ENCODE data around the gene FADS6.

The FADS6 gene, protein sequence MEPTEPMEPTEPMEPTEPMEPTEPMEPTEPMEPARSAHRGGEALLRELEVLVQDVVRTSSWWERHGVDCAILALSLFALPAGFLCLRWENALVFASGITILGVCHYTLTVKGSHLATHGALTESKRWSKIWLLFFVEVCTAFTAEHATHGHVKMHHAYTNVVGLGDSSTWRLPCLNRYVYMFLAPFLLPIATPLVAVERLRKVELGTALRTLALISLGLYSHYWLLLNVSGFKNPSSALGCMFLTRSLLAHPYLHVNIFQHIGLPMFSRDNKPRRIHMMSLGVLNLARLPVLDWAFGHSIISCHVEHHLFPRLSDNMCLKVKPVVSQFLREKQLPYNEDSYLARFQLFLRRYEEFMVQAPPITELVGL

DNA sequence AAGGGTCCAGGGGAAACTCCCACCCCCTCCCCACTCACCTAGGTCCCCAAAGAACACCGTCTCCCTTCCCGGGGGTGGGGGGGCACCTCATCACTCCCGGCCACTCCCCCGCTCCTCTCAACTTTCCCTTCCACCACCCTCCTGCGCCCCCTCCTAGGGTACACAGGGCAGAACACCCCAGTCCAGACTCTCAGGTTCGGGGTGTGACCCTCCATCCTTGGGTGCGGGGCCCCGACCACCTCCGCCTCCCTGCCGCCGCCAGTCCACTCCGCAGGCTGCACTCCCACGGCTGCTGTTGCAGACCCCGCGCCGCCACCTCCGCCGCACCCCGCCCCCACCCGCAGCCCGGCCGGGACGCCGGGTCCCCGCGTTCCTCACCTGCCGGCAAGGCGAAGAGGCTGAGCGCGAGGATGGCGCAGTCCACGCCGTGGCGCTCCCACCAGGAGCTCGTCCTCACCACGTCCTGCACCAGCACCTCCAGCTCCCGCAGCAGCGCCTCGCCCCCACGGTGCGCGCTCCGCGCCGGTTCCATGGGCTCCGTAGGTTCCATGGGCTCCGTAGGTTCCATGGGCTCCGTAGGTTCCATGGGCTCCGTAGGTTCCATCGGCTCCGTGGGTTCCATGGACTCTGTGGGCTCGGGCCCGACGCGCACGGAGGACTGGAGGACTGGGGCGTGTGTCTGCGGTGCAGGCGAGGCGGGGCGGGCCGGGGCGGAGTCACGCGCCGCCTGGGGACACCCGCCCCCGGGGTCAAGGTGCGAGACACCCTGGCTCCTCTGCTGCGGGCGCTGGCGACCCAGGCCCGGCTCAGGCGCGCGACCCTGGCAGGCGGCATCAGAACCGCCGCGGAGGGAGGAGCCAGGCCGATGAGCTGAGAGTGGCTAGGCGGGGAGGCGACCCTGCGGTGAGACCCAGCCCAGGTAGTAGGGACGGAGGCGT, at the start of gene FADS6:
Gene FADS6, minus strand, starts transcription at position 660 of the 938 bp plus-strand sequence. Its CDS starts 38 bp downstream, at position 622.
- DNase-seq (ENCODE audit: low read depth) = no peak

DNA sequence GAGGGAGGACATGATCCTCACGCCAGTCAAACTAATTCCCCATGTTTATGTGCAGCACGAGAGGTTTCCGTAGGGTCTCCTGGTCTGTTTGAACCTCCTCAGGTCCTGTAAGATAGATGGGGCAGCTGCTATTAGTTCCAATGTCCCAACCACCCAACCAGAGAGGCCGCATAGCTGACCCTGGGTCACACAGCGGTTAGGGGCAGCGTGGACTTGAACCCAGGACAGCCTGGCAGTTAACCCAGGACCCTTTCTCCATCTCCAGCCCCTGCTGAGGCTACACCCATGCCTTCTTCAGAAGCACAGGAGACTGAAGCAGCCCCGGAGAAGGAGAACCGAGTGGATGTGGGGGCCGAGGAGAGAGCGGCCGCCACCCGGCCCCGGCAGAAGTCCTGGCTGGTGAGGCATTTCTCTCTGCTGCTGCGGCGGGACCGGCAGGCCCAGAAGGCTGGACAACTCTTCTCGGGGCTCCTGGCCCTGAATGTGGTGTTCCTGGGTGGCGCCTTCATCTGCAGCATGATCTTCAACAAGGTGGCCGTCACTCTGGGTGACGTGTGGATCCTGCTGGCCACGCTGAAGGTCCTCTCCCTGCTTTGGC, 47.8 kb upstream of the FADS6 start:
- DNase-seq (ENCODE audit: low read depth) = no peak

DNA sequence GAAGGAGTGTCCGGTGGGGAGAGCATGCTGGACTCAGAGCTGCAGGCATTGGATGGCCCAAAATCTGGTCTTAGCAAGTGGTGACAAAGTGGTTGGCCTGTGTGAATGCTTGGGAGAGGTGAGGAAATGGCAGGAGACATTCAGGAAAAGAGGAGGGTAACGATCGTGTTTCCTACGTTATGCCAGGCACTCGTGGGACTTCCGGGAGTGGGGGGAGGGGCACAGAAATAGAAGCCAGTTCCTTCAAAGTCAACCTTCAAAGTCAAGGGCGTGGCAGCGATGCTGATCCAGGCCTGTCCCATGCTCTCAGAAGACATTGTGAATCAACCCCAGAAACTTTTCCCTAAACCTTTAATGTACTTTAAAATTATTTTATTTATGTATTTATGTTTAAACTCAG, 46.1 kb upstream of the FADS6 start:
- DNase-seq (ENCODE audit: low read depth) = no peak

DNA sequence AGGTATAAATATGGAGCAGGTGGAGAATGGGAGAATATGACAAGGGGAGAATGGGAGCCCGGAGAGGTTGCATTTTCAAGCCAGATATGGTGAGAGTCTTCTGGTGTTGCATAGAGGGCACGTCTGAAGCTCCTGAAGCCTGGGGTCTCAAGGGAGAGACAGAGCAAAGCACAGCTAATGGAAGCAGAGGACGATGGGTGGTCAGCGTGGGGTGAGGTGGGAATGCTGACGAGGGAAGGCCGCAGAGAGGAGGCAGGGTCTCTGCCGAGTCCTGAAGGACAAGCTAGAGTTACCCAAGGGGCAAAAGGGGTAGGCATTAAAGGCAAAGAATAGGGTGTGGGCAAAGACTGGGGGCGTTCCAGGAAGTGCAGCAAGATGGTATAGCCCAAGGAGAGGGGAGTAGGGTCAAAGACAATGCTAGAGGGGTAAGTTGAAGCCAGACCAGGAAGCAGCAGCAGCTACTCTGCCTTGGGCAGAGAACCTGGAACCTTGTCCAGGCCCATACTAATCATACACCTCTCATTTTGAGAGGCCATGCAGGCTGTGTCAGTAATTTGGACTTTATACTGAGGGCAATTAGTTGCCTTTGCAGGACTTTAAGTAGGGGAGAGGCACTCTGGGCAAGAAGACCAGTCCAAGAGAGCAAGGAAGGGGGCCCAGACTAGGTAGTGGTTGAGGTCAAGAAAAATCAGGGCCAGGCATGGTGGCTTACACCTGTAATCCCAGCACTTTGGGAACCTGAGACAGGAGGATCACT, 44.9 kb upstream of the FADS6 start:
- no peak for DNase-seq (ENCODE audit: low read depth)

DNA sequence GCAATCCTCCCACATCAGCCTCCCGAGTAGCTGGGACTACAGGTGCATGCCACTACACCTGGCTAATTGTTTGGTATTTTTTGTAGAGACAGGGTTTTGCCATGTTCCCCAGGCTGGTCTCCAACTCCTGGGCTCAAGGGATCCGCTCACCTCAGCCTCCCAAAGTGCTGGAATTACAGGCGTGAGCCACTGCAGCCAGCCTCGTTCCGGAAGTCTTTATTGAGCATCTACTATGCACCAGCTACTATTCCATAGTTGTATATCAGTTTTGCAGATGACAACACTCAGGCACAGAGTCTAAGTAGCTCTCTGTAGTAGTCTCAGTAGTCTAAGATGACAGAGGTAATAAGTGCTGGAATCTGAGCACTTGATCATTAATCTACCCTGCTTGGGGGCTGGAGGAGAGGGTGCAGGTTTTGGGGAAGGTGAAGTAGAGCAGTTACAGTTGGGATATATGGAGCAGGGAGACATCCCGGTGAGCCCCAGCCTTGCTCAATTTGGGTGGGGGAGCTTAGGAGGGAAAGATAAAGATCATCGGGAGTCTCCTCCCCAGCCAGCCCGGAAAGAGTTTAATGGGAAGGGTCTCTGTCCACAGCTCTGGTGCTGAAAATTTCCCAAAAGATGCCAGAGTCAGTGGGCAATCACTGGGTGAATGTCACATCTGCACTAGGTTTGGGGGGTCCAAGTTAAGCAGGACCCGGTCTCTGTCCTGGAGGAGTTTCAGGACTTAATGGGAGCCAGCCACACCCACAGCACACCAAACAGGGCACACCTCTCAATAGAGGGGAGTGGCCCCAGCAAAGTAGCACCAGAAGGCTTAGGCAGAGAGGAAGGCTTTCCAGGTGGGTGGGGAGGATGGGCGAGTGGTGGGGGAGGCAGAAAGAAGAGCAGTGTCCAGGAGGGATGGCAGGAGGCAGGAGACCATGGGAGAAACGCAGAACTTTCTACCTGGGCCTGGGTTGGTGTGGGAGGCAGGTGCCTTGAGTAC, 43.9 kb upstream of the FADS6 start:
- no peak for DNase-seq (ENCODE audit: low read depth)

DNA sequence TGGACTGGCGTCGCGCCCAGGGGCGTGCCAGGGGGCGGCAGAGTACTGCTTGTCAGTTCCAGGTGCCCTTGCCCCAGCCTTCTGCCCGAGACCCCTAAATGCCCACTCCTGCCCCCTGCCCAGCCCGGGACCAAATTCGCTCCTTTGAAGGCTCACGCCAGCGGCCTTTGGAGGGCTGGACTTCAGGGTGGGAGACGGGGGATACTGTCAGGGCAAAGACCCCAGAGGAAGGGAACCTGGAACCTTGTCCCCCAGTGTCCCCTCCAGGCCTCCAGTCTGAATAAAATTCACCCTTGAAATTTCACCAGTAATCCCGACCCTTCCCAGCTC, 43.0 kb upstream of the FADS6 start:
- no peak for DNase-seq (ENCODE audit: low read depth)

DNA sequence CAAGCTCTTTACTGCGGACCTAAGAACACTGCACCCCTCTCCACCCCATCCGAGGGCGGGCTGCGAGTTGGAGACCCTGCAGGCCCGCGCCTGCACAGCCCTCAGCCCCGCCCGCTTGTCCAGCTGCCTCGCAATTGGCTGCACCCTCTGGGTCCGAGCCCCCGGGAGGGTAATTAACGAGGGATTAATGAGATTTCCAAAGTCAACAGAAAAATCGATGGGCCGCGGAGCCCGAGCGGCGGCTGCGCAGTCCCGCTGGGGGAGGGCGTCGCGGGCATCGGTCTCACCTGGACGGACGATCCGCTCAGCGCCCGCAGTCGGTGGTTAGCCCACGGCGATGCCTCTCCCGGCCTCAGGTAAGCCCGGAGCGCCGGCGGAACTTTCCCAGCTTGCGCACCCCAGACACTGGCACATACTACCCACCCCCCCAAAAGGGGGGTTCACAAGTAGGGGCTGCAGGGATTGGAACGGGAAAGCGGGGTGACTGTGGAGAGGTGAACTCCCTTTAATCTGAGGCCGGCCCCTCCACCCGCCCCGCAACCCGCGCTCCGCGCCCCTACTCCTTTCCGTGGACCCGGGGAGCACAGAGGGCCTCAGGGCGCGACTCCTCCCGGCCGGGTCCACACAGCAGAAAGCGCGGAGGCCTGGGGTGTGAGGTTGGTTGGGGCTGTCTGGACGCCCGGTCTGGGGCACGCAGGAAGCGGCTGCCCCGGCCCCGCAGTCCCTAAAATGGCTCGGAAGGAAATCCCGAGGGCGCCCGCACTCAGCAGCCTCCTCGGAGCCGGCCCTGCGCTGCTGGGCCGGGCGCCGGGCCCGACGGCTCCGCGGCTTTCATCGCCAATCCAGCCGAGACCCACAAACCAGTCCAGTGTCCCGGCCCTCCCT, 42.4 kb upstream of the FADS6 start, which contains the start of gene OTOP3:
Gene OTOP3, plus strand, starts transcription at position 314 of the 885 bp plus-strand sequence. Its CDS starts 24 bp downstream, at position 338.
- DNase-seq (ENCODE audit: low read depth) = no peak

DNA sequence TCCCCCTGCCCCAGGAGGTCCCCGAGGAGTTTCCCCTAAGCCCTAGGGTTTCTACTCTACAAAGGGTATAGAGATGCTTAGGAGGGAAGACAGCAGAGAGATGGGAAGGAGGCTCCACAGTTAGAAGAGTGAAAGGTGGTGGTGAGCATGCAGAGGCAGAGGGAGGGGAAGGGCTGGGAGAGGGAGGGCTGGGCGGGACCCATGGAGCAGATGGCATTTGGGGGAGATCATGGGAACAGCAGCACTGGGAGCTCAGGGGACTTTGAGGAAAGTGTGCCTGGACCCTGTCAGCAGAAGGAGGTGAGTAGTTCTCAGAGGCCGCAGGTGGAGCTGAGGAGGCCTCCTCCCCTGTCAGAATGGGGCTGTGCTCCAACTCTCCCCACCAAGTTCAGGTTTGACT, 41.6 kb upstream of the FADS6 start:
- DNase-seq (ENCODE audit: low read depth) = no peak

DNA sequence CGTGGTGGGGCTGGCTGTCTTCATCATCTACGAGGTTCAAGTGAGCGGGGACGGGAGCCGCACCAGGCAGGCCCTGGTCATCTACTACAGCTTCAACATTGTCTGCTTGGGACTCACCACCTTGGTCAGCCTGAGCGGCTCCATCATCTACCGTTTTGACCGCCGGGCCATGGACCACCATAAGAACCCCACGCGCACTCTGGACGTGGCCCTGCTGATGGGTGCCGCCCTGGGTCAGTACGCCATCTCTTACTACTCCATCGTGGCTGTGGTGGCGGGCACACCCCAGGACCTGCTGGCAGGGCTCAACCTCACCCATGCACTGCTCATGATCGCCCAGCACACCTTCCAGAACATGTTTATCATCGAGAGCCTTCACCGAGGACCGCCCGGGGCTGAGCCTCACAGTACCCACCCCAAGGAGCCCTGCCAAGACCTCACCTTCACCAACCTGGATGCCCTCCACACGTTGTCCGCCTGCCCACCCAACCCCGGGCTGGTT, 37.2 kb upstream of the FADS6 start:
- DNase-seq (ENCODE audit: low read depth) = no peak

DNA sequence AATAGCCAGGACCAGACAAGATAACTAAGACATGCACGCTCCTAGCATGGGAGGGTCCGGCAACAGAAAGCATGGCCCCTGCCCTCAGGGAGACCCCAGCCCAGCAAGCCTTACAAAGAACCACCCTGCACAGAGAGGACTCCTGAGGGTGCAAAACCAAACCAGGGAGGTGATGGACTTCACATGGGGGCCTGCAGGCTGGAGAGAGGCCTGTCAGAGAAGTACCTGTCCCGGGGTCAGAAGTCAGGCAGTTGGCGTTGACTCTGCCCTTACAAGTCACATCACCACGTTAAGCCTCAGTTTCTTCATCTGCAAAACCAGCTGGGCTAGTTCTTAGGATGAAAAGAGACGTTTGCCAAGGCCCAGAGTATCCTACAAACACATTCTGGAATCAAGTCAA, 35.4 kb upstream of the FADS6 start:
- DNase-seq (ENCODE audit: low read depth) = no peak

DNA sequence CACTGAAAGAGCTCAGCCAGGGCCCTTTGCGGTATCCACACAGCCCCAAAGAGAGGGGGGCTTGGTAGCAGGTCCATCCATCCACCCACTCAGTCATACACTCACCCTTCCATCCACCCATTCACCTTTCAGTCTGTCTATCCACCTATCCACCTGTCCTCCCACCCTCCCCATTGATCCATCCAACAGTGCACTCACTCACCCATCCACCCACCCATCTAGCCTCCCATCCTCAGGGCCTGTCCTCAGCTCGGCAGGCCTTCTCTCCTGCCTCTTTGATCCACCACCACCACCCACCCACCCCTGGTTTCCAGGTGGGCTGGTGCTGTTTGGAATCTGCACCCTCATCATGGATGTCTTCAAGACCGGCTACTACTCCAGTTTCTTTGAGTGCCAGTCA, 31.8 kb upstream of the FADS6 start:
- DNase-seq (ENCODE audit: low read depth) = no peak

DNA sequence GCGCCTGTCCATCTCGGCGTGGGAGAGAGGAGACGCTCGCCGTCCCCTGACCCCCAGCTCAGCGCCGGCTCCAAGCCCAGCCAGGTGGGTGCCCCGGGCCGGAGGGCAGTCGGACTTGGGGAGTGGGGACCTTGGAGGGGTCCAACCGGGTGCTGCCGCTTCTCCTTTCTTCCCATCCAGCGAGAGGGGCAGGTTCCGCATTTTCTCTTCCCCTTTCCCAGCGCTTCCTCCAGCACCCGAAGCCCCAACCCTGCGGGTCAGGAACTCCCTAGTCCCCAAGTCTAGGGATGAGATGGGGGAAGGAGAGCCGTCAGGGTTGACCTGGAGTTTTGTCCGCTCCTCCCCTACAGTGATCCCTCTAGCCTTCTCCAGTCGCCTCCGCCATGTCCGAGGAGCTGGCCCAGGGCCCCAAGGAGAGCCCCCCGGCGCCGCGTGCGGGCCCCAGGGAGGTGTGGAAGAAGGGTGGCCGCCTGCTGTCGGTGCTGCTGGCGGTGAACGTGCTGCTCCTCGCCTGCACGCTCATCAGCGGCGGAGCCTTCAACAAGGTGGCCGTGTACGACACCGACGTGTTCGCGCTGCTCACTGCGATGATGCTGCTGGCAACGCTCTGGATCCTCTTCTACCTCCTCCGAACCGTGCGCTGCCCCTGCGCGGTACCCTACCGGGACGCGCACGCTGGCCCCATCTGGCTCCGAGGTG, 31.0 kb upstream of the FADS6 start, which contains the start of gene OTOP2:
Gene OTOP2, plus strand, starts transcription at position 24 of the 699 bp plus-strand sequence. Its CDS starts 360 bp downstream, at position 384.
- no peak for DNase-seq (ENCODE audit: low read depth)

DNA sequence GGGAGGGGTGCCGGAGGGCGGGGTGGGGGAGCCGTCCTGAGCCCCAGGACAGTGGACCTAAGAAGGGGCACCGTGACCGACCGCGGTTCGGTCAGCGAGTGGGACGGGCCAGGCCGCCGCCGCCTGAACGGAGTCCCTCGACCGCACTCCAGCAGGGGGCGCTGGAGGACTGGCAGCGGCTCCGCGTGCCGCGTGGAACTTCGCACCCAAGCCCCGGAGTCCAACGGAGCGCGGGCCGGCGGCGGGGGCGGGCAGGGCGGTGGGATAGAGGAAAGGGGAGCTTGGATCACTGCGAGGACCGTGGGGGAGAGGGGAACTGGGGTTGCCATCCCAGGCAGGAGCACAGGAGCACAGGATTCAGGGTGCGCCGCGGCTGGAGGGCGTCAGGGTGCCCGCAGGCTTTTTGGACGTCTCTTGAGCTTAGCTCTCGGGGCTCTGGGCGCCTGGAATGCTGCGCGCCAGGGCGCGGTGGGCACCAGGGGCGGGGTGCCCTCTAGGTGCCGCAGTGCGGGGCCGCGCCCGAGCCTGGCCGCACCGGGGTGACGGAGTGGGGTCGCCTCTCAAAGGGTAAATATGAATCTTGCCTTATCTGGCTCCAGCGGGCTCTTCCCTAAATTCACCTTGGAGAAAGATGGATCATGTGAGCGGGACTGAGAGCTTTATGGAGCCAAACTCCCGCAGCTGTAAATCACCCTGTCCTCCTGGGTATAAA, 30.3 kb upstream of the FADS6 start:
- peak; percentile 52 for DNase-seq (ENCODE audit: low read depth)

DNA sequence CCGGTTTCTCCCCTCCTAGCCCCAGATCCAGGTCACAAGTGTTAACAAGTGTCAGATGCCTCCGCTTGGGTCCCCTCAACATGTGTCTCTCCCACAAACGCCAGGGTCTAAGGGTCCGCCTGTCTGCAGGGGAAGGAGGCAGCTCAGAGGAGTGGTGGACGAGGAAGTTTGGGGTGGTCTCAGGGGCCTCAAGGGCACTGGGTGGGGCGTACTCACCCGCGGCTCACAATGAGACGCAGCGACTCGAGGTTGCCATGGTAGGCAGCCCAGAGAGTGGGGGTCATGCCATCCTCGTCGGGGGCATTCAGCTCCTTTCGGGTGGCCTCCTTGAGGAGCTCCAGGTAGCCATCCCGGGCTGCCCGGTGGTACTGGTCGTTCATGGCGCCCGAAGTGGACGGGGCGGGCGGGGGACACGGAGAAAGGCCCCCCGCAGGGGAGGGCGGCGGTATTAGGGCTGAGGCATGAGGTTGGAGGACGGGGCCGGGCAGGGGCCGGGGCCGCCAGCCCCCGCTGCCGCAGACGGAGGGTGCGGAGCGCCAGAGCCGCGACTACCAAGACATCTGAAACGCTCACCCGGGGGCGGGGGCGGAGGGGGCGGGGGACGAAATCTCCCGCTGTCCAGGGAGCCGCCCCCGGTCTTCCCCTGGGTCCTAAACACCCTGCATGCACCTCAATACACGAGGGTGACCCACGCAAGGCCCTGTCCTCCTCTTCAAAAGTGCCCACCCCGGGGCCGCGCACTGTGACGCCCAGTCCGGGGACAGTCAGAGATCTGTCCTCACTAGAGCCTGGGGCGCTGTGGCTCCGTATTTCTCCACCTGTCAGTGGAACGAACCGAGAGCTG, 29.5 kb upstream of the FADS6 start, which contains the start of gene USH1G:
Gene USH1G, minus strand, starts transcription at position 562 of the 844 bp plus-strand sequence. Its CDS starts 182 bp downstream, at position 380.
- DNase-seq (ENCODE audit: low read depth) = no peak

DNA sequence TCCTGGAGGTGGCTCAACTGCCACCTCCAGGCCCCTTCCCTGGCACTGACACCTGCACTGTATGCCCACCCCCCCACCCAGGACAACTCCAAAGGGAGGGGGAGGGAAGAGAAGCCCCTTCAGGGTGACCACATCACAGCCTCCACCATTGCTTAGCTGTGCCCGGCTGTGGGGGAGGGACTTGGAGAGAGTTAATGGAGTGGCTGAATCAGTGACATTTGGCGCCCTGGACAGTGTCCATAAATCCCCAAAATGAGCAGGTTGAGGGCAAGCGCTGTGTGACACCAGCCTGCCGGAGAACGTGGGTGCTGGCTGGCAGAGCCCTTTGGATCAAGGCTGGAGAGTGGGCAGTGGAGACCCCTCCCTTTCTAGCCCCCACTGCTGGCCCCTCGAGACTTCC, 28.7 kb upstream of the FADS6 start:
- no peak for DNase-seq (ENCODE audit: low read depth)

DNA sequence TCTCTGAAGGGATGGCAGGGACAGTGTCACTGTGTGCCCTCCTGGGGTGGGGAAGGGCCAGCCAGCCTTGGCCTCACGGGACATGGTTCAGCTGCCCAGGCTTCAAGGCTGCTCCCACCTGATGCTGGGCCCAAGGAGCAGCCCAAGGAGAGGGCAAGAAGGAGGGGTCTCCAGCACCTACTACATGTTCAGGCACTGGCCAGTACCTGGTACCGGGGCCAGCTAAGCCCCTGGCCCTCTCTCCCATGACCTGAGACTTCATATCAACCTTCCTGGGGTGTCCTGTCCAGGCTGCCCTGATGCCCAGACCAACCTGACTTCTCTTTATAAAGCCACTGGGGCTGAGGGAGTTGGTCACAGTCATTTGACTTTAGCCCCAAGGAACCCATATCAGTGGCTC, 28.3 kb upstream of the FADS6 start:
- no peak for DNase-seq (ENCODE audit: low read depth)
